Ishikawa (cell line): Measurements from ENCODE around the gene KRT77.

Experiments
- CEBPB ChIP-seq: IDR thresholded peaks from 2 replicates; pipeline ENCODE4 v1.6.1; 2012
- CREB1 ChIP-seq: IDR thresholded peaks from 2 replicates; pipeline ENCODE4 v1.6.1; 2012; ENCODE audit warnings: low read depth
- EGR1 ChIP-seq: IDR thresholded peaks from 2 replicates; pipeline ENCODE4 v1.6.1; 2012
- EP300 ChIP-seq: IDR thresholded peaks from 2 replicates; pipeline ENCODE4 v1.6.1; 2012; ENCODE audit warnings: borderline replicate concordance
- FOXM1 ChIP-seq: IDR thresholded peaks from 2 replicates; pipeline ENCODE4 v1.6.1; 2012; ENCODE audit warnings: low read depth, borderline replicate concordance
- NFIC ChIP-seq: IDR thresholded peaks from 2 replicates; pipeline ENCODE4 v1.6.1; 2012
- RAD21 ChIP-seq: IDR thresholded peaks from 2 replicates; pipeline ENCODE4 v1.6.1; 2012; ENCODE audit warnings: low read depth
- TAF1 ChIP-seq: IDR thresholded peaks from 2 replicates; pipeline ENCODE4 v1.6.1; 2012; ENCODE audit warnings: low read depth, mild to moderate bottlenecking
- TCF12 ChIP-seq: IDR thresholded peaks from 2 replicates; pipeline ENCODE4 v1.6.1; 2012; ENCODE audit warnings: low read depth
- TEAD4 ChIP-seq: IDR thresholded peaks from 2 replicates; pipeline ENCODE4 v1.6.1; 2012
- YY1 ChIP-seq: IDR thresholded peaks from 2 replicates; pipeline ENCODE4 v1.6.1; 2012; ENCODE audit warnings: low read depth
- ZBTB7A ChIP-seq: IDR thresholded peaks from 2 replicates; pipeline ENCODE4 v1.6.1; 2012; ENCODE audit warnings: low read depth
- TF ChIP-seq, protein P1 (sequence below): IDR thresholded peaks from 2 replicates; pipeline ENCODE4 v1.6.1; 2012
- TF ChIP-seq, protein P2 (sequence below): IDR thresholded peaks from 2 replicates; pipeline ENCODE4 v1.6.1; 2012; ENCODE audit warnings: low read depth, mild to moderate bottlenecking
- TF ChIP-seq, protein P3 (sequence below): IDR thresholded peaks from 2 replicates; pipeline ENCODE4 v1.6.1; 2012

Gene KRT77

DNA sequence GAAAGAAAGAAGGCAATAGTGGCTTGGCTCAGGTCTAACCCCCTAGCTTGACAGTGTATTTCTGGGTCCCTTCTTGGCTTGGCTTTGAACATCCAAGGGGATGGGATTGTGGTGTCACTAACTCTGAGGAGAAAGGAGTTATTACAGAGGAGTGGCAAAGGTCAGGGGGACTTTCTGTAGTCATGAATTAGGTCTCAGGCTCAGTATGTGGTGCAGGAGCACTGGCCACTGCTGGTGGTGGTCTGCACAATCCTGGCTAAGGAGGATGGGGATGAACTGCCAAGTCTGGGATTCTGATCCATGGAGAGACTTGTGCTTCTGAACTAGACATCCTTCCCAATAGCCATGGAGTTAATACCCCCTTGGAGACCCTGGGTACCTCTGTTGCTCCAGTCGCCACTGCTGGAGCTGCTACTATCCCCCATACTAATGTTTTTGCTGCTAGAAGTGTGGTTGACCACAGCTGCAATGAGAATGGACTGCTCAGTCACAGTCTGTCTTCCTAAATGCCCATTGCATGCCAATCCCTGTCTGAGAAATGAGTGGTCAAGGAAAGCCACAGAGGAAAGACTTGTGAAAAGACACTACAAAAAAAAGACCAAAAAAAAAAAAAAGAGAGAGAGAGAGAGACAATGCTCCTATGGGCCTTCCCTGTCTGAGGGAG, 41.3 kb upstream of the KRT77 start:
- TF ChIP-seq YY1 (no peak), CEBPB (no peak), EGR1 (no peak), TAF1 (no peak), FOXM1 (no peak)
- TF ChIP-seq, protein P1, sequence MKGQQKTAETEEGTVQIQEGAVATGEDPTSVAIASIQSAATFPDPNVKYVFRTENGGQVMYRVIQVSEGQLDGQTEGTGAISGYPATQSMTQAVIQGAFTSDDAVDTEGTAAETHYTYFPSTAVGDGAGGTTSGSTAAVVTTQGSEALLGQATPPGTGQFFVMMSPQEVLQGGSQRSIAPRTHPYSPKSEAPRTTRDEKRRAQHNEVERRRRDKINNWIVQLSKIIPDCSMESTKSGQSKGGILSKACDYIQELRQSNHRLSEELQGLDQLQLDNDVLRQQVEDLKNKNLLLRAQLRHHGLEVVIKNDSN, result no peak
- TF ChIP-seq, protein P2, sequence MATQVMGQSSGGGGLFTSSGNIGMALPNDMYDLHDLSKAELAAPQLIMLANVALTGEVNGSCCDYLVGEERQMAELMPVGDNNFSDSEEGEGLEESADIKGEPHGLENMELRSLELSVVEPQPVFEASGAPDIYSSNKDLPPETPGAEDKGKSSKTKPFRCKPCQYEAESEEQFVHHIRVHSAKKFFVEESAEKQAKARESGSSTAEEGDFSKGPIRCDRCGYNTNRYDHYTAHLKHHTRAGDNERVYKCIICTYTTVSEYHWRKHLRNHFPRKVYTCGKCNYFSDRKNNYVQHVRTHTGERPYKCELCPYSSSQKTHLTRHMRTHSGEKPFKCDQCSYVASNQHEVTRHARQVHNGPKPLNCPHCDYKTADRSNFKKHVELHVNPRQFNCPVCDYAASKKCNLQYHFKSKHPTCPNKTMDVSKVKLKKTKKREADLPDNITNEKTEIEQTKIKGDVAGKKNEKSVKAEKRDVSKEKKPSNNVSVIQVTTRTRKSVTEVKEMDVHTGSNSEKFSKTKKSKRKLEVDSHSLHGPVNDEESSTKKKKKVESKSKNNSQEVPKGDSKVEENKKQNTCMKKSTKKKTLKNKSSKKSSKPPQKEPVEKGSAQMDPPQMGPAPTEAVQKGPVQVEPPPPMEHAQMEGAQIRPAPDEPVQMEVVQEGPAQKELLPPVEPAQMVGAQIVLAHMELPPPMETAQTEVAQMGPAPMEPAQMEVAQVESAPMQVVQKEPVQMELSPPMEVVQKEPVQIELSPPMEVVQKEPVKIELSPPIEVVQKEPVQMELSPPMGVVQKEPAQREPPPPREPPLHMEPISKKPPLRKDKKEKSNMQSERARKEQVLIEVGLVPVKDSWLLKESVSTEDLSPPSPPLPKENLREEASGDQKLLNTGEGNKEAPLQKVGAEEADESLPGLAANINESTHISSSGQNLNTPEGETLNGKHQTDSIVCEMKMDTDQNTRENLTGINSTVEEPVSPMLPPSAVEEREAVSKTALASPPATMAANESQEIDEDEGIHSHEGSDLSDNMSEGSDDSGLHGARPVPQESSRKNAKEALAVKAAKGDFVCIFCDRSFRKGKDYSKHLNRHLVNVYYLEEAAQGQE, result no peak

DNA sequence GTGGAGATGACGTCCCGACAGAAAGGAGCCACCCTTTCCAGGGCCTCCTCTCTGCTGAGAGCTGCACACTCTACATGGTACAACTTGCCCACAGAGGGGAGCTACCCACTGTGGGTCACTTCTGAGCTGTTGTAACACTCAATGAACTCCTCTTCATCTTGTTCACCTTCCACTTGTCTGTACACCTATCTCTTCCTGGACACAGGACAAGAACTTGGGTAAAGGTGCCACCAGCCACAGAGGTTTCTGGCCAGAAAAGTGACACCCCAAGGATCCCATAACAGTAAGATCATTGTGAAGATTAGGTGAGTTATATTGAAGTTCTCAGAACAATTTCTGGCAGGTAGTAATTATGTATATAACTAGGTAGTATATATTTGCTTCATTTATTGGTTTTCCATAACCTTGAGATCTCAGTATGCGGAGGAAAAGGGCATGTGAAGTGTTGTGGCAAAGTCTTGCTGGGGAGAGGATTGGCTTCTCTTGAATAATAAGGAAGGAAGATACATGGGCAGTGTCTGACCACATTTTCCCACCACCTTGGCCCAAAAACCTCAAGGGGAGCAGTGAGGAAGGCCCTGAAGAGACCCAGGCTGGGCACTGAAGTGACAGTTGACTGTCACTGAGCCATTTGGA, 39.6 kb upstream of the KRT77 start:
- no peak for TF ChIP-seq RAD21
- no peak for TF ChIP-seq NFIC
- TF ChIP-seq TEAD4, result no peak
- no peak for TF ChIP-seq YY1
- TF ChIP-seq, protein P1, result no peak
- TF ChIP-seq CEBPB, result no peak
- TF ChIP-seq, protein P2, result no peak
- TF ChIP-seq TCF12, result no peak
- no peak for TF ChIP-seq CREB1

DNA sequence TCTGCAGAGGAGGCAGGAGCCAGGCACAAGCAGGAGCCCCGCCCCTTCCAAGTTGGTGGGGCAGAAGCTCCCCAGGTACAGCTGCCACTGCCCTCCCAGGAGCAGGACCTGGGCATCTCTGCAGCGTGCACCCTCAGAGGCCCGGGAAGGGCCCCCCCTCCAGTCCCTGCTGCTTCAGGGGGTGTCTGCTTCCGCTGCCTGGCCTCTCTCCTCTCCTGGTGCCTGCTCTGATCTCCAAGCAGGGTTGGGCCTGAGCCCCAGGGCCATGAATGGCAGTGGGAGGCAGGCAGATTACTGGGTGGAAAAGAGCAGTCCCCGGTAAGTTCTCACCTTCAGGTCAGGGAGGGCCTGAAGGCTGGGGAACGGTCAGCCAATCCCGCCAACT, 38.9 kb upstream of the KRT77 start:
- TF ChIP-seq EGR1, result no peak
- no peak for TF ChIP-seq TCF12
- TF ChIP-seq NFIC, result no peak
- TF ChIP-seq CEBPB, result no peak
- no peak for TF ChIP-seq TEAD4
- TF ChIP-seq CREB1, result no peak
- TF ChIP-seq, protein P3, sequence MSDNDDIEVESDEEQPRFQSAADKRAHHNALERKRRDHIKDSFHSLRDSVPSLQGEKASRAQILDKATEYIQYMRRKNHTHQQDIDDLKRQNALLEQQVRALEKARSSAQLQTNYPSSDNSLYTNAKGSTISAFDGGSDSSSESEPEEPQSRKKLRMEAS, result no peak
- no peak for TF ChIP-seq FOXM1
- no peak for TF ChIP-seq ZBTB7A
- TF ChIP-seq, protein P2, result no peak
- TF ChIP-seq EP300, result no peak
- no peak for TF ChIP-seq TAF1
- TF ChIP-seq, protein P1, result no peak
- TF ChIP-seq YY1, result no peak
- TF ChIP-seq RAD21, result no peak

DNA sequence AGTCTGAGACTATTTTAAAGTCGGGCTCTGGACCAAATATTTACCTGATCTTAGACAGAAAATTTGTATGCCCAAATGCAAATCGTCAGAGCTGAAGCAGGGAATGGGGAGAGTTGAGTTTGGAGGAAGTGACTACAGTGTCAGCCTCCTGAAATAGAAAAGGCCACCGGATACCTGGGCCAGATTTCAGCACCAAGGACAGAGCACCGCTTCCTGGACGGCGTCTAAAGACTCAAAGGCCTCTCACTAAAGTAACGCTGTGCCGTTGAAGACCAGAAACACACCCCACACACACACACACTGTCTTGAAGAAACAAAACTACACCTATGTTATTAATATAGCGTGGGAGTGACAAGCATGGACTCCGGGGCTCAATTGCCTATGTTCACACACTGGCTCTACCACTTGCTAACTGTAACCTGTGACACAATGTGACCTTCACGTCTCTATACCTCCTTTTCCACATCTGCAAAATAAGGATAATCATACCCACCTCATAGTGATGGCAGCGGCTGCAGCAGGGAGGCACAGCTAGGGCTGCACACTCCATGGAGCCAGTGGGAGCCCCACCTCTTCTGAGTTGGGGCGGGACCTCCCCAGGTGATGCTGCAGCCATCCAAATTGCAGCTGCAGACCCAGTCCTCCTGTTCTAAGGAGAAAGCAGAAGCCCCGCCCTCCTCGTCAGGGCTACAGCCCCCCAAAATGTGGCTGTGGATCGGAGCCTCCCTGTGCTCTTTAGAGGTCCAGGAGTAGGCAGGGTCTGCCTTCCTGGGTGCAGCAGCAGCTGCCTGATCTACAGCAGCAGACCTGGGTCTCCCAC, 38.3 kb upstream of the KRT77 start:
- TF ChIP-seq NFIC (no peak), RAD21 (peak; percentile 22; the same call in 1 of the 2 replicates)
- TF ChIP-seq, protein P2, result peak; percentile 99
